ENCODE measurements around the gene KIF27.

GRCh38 chr9:83920927-83921707 lies at the start of gene KIF27:
- TF ChIP-seq EZH2 (IDR thresholded peaks at IDR 0.05; ENCODE audit: low read length, missing control alignments), result no peak
- TF ChIP-seq, protein P1, sequence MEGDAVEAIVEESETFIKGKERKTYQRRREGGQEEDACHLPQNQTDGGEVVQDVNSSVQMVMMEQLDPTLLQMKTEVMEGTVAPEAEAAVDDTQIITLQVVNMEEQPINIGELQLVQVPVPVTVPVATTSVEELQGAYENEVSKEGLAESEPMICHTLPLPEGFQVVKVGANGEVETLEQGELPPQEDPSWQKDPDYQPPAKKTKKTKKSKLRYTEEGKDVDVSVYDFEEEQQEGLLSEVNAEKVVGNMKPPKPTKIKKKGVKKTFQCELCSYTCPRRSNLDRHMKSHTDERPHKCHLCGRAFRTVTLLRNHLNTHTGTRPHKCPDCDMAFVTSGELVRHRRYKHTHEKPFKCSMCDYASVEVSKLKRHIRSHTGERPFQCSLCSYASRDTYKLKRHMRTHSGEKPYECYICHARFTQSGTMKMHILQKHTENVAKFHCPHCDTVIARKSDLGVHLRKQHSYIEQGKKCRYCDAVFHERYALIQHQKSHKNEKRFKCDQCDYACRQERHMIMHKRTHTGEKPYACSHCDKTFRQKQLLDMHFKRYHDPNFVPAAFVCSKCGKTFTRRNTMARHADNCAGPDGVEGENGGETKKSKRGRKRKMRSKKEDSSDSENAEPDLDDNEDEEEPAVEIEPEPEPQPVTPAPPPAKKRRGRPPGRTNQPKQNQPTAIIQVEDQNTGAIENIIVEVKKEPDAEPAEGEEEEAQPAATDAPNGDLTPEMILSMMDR (conservative IDR thresholded peaks at IDR 0.05 in 1 of 2, IDR thresholded peaks at IDR 0.05 in 1 of 2; ENCODE audit: low read depth in 1 of 2, low read length in 2 of 2), result no peak
